ENCODE measurements around the gene EHD3.

The EHD3 gene

GRCh38 chr2:31234683-31235503 lies 941 bp downstream of the EHD3 start:
- no peak overlapping the region for H3K27ac ChIP-seq (replicated peaks; ENCODE audit: low read length)
- H2BK15ac ChIP-seq (ENCODE audit: low read length) = no peak overlapping the region
- no peak overlapping the region for H4K91ac ChIP-seq (ENCODE audit: low read depth, low read length, poor library complexity)
- no CpG with 5 or more reads among the region's 17 CpGs for WGBS, 2 donors (ENCODE audit: extremely low coverage in 2 of 2, insufficient read length in 2 of 2, insufficient replicate concordance in 1 of 2)
- H3K4me2 ChIP-seq (ENCODE audit: insufficient read depth, low read length, poor library complexity, severe bottlenecking) = peak overlapping the region; percentile 92
- H3K4ac ChIP-seq (ENCODE audit: low read length) = no peak overlapping the region
- DNase-seq (ENCODE audit: low spot score) = no peak
- peaks cover 0 to 5% of the 10 kb centered on the region in 2 donors for H3K4me1 ChIP-seq (ENCODE audit: control insufficient read depth in 2 of 2, insufficient read depth in 1 of 2, low read depth in 1 of 2, low read length in 2 of 2)
- no peak overlapping the region for H2BK5ac ChIP-seq (ENCODE audit: low read length)
- no peaks in the 10 kb centered on the region for H3K9me3 ChIP-seq (replicated peaks in 1 of 2; ENCODE audit: control insufficient read depth in 2 of 2, insufficient read depth in 1 of 2, low read depth in 1 of 2, low read length in 2 of 2)
- H3K79me1 ChIP-seq (ENCODE audit: low read depth, low read length) = no peaks in the 10 kb centered on the region
- peaks cover 0 to 11% (median 2%) of the 10 kb centered on the region in 3 experiments for H3K27me3 ChIP-seq (ENCODE audit: control insufficient read depth in 3 of 3, insufficient read depth in 3 of 3, low read depth in 1 of 3, low read length in 3 of 3)
- peak overlapping the region; percentile 60 to 82 for H3K4me3 ChIP-seq (ENCODE audit: low read length in 2 of 2)
- no peak overlapping the region for H2AK5ac ChIP-seq (ENCODE audit: low read depth, low read length)
- no peak overlapping the region for H2BK12ac ChIP-seq (ENCODE audit: low read length)
- H4K8ac ChIP-seq (ENCODE audit: low read depth, low read length) = no peak overlapping the region
- H3K23ac ChIP-seq (ENCODE audit: low read depth, low read length, poor library complexity) = no peak overlapping the region
- peak overlapping the region; percentile 97 for H2AFZ ChIP-seq (ENCODE audit: low read length)
- peak overlapping the region; percentile 89 for H3K18ac ChIP-seq (ENCODE audit: low read length)
- no peaks in the 10 kb centered on the region for H3K36me3 ChIP-seq (replicated peaks in 1 of 2; ENCODE audit: control insufficient read depth in 2 of 2, insufficient read depth in 2 of 2, low read length in 2 of 2)
- no peak overlapping the region for H3K14ac ChIP-seq (ENCODE audit: low read length)
- no peak overlapping the region for H2BK120ac ChIP-seq (ENCODE audit: low read depth, low read length)
- peak overlapping the region; percentile 85 for H3K9ac ChIP-seq (ENCODE audit: low read depth, low read length, poor library complexity)

- WGBS, 2 donors (ENCODE audit: extremely low coverage in 2 of 2, insufficient read length in 2 of 2, insufficient replicate concordance in 1 of 2) = no CpG with 5 or more reads among the region's 4 CpGs
- Histone ChIP-seq H3K18ac (ENCODE audit: low read length) (no peak overlapping the region), H4K91ac (ENCODE audit: low read depth, low read length, poor library complexity) (no peak overlapping the region), H3K4me2 (ENCODE audit: insufficient read depth, low read length, poor library complexity, severe bottlenecking) (no peak overlapping the region), H3K9ac (ENCODE audit: low read depth, low read length, poor library complexity) (no peak overlapping the region), H3K36me3 (replicated peaks in 1 of 2; ENCODE audit: control insufficient read depth in 2 of 2, insufficient read depth in 2 of 2, low read length in 2 of 2) (no peaks in the 10 kb centered on the region), H4K8ac (ENCODE audit: low read depth, low read length) (no peak overlapping the region), H2BK120ac (ENCODE audit: low read depth, low read length) (no peak overlapping the region), H3K27ac (replicated peaks; ENCODE audit: low read length) (no peak overlapping the region), H2BK12ac (ENCODE audit: low read length) (no peak overlapping the region), H3K4me3 (ENCODE audit: low read length in 2 of 2) (no peak overlapping the region), H2AK5ac (ENCODE audit: low read depth, low read length) (no peak overlapping the region), H3K23ac (ENCODE audit: low read depth, low read length, poor library complexity) (no peak overlapping the region), H3K4ac (ENCODE audit: low read length) (no peak overlapping the region), H3K27me3 (ENCODE audit: control insufficient read depth in 3 of 3, insufficient read depth in 3 of 3, low read depth in 1 of 3, low read length in 3 of 3) (peaks cover 0 to 7% (median 2%) of the 10 kb centered on the region in 3 experiments), H2BK5ac (ENCODE audit: low read length) (no peak overlapping the region), H3K9me3 (replicated peaks in 1 of 2; ENCODE audit: control insufficient read depth in 2 of 2, insufficient read depth in 1 of 2, low read depth in 1 of 2, low read length in 2 of 2) (no peaks in the 10 kb centered on the region), H2AFZ (ENCODE audit: low read length) (no peak overlapping the region), H3K79me1 (ENCODE audit: low read depth, low read length) (no peaks in the 10 kb centered on the region), H3K14ac (ENCODE audit: low read length) (no peak overlapping the region), H2BK15ac (ENCODE audit: low read length) (no peak overlapping the region), H3K4me1 (ENCODE audit: control insufficient read depth in 2 of 2, insufficient read depth in 1 of 2, low read depth in 1 of 2, low read length in 2 of 2) (peaks cover 0 to 5% of the 10 kb centered on the region in 2 donors)
- no peak for DNase-seq (ENCODE audit: low spot score)
Observed at GRCh38 chr2:31235504-31235902, 1.6 kb downstream of the EHD3 start.

GRCh38 chr2:31236433-31237205 lies 2.7 kb downstream of the EHD3 start:
- Histone ChIP-seq H2AK5ac (ENCODE audit: low read depth, low read length) (no peak overlapping the region), H3K9ac (ENCODE audit: low read depth, low read length, poor library complexity) (no peak overlapping the region), H3K4me3 (ENCODE audit: low read length in 2 of 2) (no peak overlapping the region), H3K4ac (ENCODE audit: low read length) (no peak overlapping the region), H2BK120ac (ENCODE audit: low read depth, low read length) (no peak overlapping the region), H3K79me1 (ENCODE audit: low read depth, low read length) (no peaks in the 10 kb centered on the region), H3K14ac (ENCODE audit: low read length) (no peak overlapping the region), H3K4me1 (ENCODE audit: control insufficient read depth in 2 of 2, insufficient read depth in 1 of 2, low read depth in 1 of 2, low read length in 2 of 2) (peaks cover 0 to 5% of the 10 kb centered on the region in 2 donors), H2BK5ac (ENCODE audit: low read length) (no peak overlapping the region), H3K27ac (replicated peaks; ENCODE audit: low read length) (no peak overlapping the region), H3K23ac (ENCODE audit: low read depth, low read length, poor library complexity) (no peak overlapping the region), H3K9me3 (replicated peaks in 1 of 2; ENCODE audit: control insufficient read depth in 2 of 2, insufficient read depth in 1 of 2, low read depth in 1 of 2, low read length in 2 of 2) (no peaks in the 10 kb centered on the region), H4K91ac (ENCODE audit: low read depth, low read length, poor library complexity) (no peak overlapping the region), H3K4me2 (ENCODE audit: insufficient read depth, low read length, poor library complexity, severe bottlenecking) (peak overlapping the region; percentile 13), H2AFZ (ENCODE audit: low read length) (no peak overlapping the region), H3K27me3 (ENCODE audit: control insufficient read depth in 3 of 3, insufficient read depth in 3 of 3, low read depth in 1 of 3, low read length in 3 of 3) (peaks cover 0 to 2% (median 0%) of the 10 kb centered on the region in 3 experiments), H2BK12ac (ENCODE audit: low read length) (no peak overlapping the region), H2BK15ac (ENCODE audit: low read length) (no peak overlapping the region), H3K36me3 (replicated peaks in 1 of 2; ENCODE audit: control insufficient read depth in 2 of 2, insufficient read depth in 2 of 2, low read length in 2 of 2) (no peaks in the 10 kb centered on the region), H4K8ac (ENCODE audit: low read depth, low read length) (no peak overlapping the region), H3K18ac (ENCODE audit: low read length) (no peak overlapping the region)
- no CpG with 5 or more reads among the region's 7 CpGs for WGBS, 2 donors (ENCODE audit: extremely low coverage in 2 of 2, insufficient read length in 2 of 2, insufficient replicate concordance in 1 of 2)
- DNase-seq (ENCODE audit: low spot score) = no peak

Measured in neuronal stem cell (in vitro differentiated cells).